Vagina (tissue), 2 donors: ENCODE data around the gene S1PR2. TPM values are rescaled to one million over a fixed set of nuclear protein-coding genes. Genes with fewer than 3 reads are reported as not detected.

Experiments used
- DNase-seq, 2 donors: peaks; one replicate each; pipeline ENCODE4 v3.0.0-alpha.2; 2017; ENCODE audit errors: extremely low spot score in 2 of 2
- H3K27ac ChIP-seq: fragments of 200-600 bp; sonication (generic); one replicate; pipeline ENCODE4 v1.5.1; 2019
- H3K27me3 ChIP-seq: fragments of 200-600 bp; sonication (generic); one replicate; pipeline ENCODE4 v1.5.1; 2019
- H3K36me3 ChIP-seq, 2 donors: fragments of 200-600 bp; sonication (generic); one replicate each; pipeline ENCODE4 v1.5.1; 2017 to 2019
- H3K4me1 ChIP-seq: fragments of 200-600 bp; sonication (generic); one replicate; pipeline ENCODE4 v1.5.1; 2019
- H3K4me3 ChIP-seq, 2 donors: fragments of 200-600 bp; sonication (generic); 1 replicate in 1 of 2; 2 replicates in 1 of 2; pipeline ENCODE4 v1.5.1; 2016 to 2019
- H3K9me3 ChIP-seq: fragments of 200-600 bp; sonication (generic); one replicate; pipeline ENCODE4 v1.5.1; 2019
- POLR2A ChIP-seq, 2 donors: fragments of 450-650 bp; IDR thresholded peaks; one replicate each; pipeline ENCODE4 v1.6.1; 2017; ENCODE audit warnings: antibody characterized with exemption in 2 of 2, mild to moderate bottlenecking in 2 of 2, moderate library complexity in 2 of 2
- POLR2AphosphoS5 ChIP-seq, 2 donors: sonication (generic); formaldehyde crosslinking; IDR thresholded peaks; one replicate each; pipeline ENCODE4 v1.9.0; 2017; ENCODE audit warnings: antibody characterized with exemption in 2 of 2, mild to moderate bottlenecking in 2 of 2, low read depth in 1 of 2; ENCODE audit not compliant: insufficient read depth in 1 of 2
- intact Hi-C: fragments of 100-400 bp; cut with DNase I; formaldehyde crosslinking; loops from one replicate; pipeline ENCODE4 v1.15.1; 2023
- total RNA-seq: library from RNA; depleted of rRNA; stranded (reverse); fragments of >200 nt; gene quantifications from one replicate; pipeline ENCODE4 v1.2.3, GENCODE V29; 2016
- TF ChIP-seq, protein P1 (sequence below), 3 experiments: fragments of 450-650 bp in 2 of 3; fragments of 200-600 bp in 1 of 3; sonication (generic) in 1 of 3; IDR thresholded peaks; one replicate each; pipeline ENCODE4 v1.5.1; 2017 to 2019; ENCODE audit warnings: antibody characterized with exemption in 3 of 3, mild to moderate bottlenecking in 2 of 3, moderate library complexity in 2 of 3

Gene S1PR2
- total RNA-seq, 1 donor from 2014 or later, result 28.2 TPM

DNA sequence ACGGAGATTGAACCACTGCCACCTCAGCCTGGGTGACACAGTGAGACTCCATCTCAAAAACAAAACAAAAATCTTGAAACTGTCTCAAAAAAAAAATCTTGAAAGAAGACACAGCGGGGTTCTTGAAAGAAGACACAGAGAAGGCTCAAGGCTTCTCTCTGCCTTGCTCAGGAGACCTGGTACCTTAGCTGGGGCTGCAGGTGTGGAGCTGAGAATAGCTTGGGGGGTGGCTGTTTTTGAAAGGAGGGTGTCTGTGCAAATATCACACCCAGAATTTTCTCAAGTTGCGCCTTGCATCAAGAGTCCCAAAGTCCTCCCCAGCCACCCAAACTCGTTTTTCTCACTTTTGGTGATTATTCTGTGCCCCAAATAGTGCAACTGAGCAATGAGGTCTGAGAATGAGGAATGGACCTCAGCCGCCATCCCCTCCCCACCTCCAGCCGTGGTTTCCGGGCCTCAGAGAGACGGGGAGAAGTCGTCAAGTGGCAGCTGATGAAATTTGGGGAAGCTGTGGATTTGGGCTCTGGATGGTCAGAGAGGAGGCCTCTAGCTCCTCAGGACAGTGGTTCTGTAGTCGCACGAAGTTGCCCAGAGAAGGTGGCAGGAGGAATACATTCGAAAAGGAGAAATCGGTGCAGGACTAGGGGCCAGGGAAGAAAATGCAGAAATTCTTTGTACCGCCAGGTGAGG is 8.8 kb downstream of the S1PR2 start:
- H3K27ac ChIP-seq, result no peak overlapping the region
- no peak for TF ChIP-seq POLR2AphosphoS5 (IDR thresholded peaks at IDR 0.05; ENCODE audit: insufficient read depth in 1 of 2, low read depth in 1 of 2)
- TF ChIP-seq POLR2A (IDR thresholded peaks at IDR 0.05), result no peak
- TF ChIP-seq, protein P1, sequence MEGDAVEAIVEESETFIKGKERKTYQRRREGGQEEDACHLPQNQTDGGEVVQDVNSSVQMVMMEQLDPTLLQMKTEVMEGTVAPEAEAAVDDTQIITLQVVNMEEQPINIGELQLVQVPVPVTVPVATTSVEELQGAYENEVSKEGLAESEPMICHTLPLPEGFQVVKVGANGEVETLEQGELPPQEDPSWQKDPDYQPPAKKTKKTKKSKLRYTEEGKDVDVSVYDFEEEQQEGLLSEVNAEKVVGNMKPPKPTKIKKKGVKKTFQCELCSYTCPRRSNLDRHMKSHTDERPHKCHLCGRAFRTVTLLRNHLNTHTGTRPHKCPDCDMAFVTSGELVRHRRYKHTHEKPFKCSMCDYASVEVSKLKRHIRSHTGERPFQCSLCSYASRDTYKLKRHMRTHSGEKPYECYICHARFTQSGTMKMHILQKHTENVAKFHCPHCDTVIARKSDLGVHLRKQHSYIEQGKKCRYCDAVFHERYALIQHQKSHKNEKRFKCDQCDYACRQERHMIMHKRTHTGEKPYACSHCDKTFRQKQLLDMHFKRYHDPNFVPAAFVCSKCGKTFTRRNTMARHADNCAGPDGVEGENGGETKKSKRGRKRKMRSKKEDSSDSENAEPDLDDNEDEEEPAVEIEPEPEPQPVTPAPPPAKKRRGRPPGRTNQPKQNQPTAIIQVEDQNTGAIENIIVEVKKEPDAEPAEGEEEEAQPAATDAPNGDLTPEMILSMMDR (IDR thresholded peaks at IDR 0.05), result no peak
- H3K9me3 ChIP-seq, result no peaks in the 10 kb centered on the region
- H3K36me3 ChIP-seq, result peaks cover 0 to 14% of the 10 kb centered on the region in 2 donors
- H3K4me1 ChIP-seq, result peaks cover 27% of the 10 kb centered on the region
- H3K27me3 ChIP-seq, result no peaks in the 10 kb centered on the region
- no peak for DNase-seq
- no peak overlapping the region for H3K4me3 ChIP-seq
- intact Hi-C loops, result no loop called here

DNA sequence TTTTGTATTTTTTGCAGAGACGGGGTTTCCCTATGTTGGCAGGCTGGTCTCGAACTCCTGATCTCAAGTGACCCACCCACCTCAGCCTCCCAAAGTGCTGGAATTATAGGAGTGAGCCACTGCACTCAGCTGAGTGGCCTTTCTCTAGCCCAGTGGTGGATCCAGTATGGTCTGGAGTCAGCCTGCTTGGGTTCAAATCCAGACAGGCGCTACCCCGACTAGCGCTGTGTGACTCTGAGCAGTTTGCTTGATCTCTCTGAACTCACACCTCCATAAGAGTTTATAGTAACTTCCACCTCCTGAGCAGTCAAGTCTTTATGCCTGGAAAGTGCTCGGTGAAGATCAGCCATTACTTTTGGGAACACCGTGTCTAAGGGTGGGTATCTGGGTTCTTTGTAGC is 10.4 kb downstream of the S1PR2 start:
- intact Hi-C loops, result no loop called here
- peaks cover 0 to 14% of the 10 kb centered on the region in 2 donors for H3K36me3 ChIP-seq
- H3K9me3 ChIP-seq, result no peaks in the 10 kb centered on the region
- TF ChIP-seq POLR2A (IDR thresholded peaks at IDR 0.05), result no peak
- no peak for TF ChIP-seq POLR2AphosphoS5 (IDR thresholded peaks at IDR 0.05; ENCODE audit: insufficient read depth in 1 of 2, low read depth in 1 of 2)
- TF ChIP-seq, protein P1 (IDR thresholded peaks at IDR 0.05), result no peak
- peaks cover 18% of the 10 kb centered on the region for H3K4me1 ChIP-seq
- DNase-seq, result no peak
- no peak overlapping the region for H3K27ac ChIP-seq
- H3K4me3 ChIP-seq, result no peak overlapping the region
- no peaks in the 10 kb centered on the region for H3K27me3 ChIP-seq

DNA sequence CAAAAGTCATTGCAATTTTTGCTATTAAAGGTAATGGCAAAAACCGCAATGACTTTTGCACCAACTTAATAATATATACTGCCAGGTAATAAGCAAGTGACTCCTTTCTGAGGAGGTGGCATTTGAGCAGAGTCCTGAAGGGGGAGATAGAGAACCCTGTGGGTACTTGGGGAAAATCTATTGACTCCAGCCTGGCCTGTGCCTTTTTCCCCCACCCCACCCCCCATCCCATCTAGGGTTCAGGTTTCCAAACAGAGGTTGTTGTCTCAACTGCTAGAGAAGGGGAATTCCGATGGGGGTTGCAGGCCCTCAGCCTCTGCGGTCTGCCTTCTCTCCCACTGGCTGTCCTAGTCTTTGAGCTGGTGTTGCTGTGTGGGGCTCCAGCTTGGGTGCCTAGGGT is 11.5 kb downstream of the S1PR2 start:
- Histone ChIP-seq H3K27ac (no peak overlapping the region), H3K36me3 (peaks cover 0 to 14% of the 10 kb centered on the region in 2 donors), H3K4me1 (peaks cover 11% of the 10 kb centered on the region), H3K27me3 (no peaks in the 10 kb centered on the region), H3K4me3 (no peak overlapping the region), H3K9me3 (no peaks in the 10 kb centered on the region)
- intact Hi-C loops, result loop anchor here (10.0 kb wide), 1 partner anchor 1565 kb away; no protein-coding TSS in a partner anchor
- no peak for DNase-seq
- no peak for TF ChIP-seq POLR2AphosphoS5 (IDR thresholded peaks at IDR 0.05; ENCODE audit: insufficient read depth in 1 of 2, low read depth in 1 of 2)
- no peak for TF ChIP-seq POLR2A (IDR thresholded peaks at IDR 0.05)
- TF ChIP-seq, protein P1 (IDR thresholded peaks at IDR 0.05), result no peak

DNA sequence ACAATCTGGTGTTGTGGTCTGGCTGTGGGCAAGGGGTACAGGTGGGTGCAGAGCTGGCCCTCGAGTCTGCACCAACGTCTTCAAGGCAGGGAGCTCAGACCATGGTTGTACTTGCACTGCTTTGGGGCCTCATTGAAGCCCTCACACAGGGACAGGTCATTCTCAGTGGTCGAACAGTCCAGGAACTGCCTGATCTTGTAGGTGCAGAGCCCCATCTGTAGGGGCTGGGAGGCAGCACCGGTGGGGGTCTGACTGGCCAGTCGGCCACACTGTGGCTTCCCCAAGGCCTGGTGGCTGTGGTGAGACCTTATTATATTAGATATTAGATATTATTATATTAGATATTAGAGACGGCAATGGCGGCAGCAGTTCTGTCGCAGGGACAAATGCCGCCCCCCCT is 14.0 kb downstream of the S1PR2 start:
- intact Hi-C loops, result loop anchor here (10.0 kb wide), 1 partner anchor 1562 kb away; no protein-coding TSS in a partner anchor

More for the DNA sequence above, 14.0 kb downstream of the S1PR2 start:
- Histone ChIP-seq H3K27ac (no peak overlapping the region), H3K36me3 (no peaks in the 10 kb centered on the region), H3K27me3 (no peaks in the 10 kb centered on the region), H3K4me3 (no peak overlapping the region), H3K9me3 (no peaks in the 10 kb centered on the region), H3K4me1 (no peaks in the 10 kb centered on the region)
- DNase-seq, result no peak
- TF ChIP-seq, protein P1 (IDR thresholded peaks at IDR 0.05), result no peak
- TF ChIP-seq POLR2AphosphoS5 (IDR thresholded peaks at IDR 0.05; ENCODE audit: insufficient read depth in 1 of 2, low read depth in 1 of 2) (no peak), POLR2A (IDR thresholded peaks at IDR 0.05) (no peak)
